Measurements from ENCODE around the gene CYBA. TPM values are rescaled to one million over a fixed set of nuclear protein-coding genes. Genes with fewer than 3 reads are reported as not detected.

The CYBA gene
- total and polyA plus RNA-seq, 9 of the 15 experiments (the other 6 are each of a cell fraction or from before 2014, with no cell fraction given) = 0.34 to 683 (median 93.0) TPM

GRCh38 chr16:88628512-88628974, 22.3 kb downstream of the CYBA start (continued):
- TF ChIP-seq ARID4B (CRISPR knock-in tag; IDR thresholded peaks at IDR 0.05) (0 out of 2 replicates have a peak, but pooled peaks have one; percentile 48), ZNF511 (CRISPR knock-in tag; IDR thresholded peaks at IDR 0.05) (0 out of 2 replicates have a peak, but pooled peaks have one; percentile 45), ZNF134 (CRISPR knock-in tag; conservative IDR thresholded peaks at IDR 0.05) (no peak), IRF2 (CRISPR knock-in tag; IDR thresholded peaks at IDR 0.05) (no peak), MYC (IDR thresholded peaks at IDR 0.05; ENCODE audit: low read depth, low read length) (peak; percentile 59), MYC (CRISPR knock-in tag; IDR thresholded peaks at IDR 0.05; ENCODE audit: borderline replicate concordance, low read depth) (no peak), CREB3 (tag; conservative IDR thresholded peaks at IDR 0.05; ENCODE audit: low read depth) (no peak), SPI1 (IDR thresholded peaks at IDR 0.05; ENCODE audit: borderline replicate concordance, low read depth, low read length) (peak; percentile 45; the same call in 1 of the 2 replicates), PKNOX1 (IDR thresholded peaks at IDR 0.05) (peak; percentile 23; the same call in 1 of the 2 replicates), FOXJ2 (tag; IDR thresholded peaks at IDR 0.05) (no peak), ZNF764 (CRISPR knock-in tag; IDR thresholded peaks at IDR 0.05; ENCODE audit: low read depth) (no peak), KAT2B (IDR thresholded peaks at IDR 0.05; ENCODE audit: low read depth, low read length) (peak; percentile 40), ERF (CRISPR knock-in tag; IDR thresholded peaks at IDR 0.05) (no peak), FOXK2 (conservative IDR thresholded peaks at IDR 0.05 in 1 of 2, IDR thresholded peaks at IDR 0.05 in 1 of 2; ENCODE audit: low read depth in 2 of 2) (no peak; a peak in 1 of 4 replicates), CBFA2T2 (conservative IDR thresholded peaks at IDR 0.05) (no peak), SOX6 (IDR thresholded peaks at IDR 0.05) (peak; percentile 44; the same call in 1 of the 2 replicates), XRCC4 (IDR thresholded peaks at IDR 0.05; ENCODE audit: extremely low read depth, insufficient read depth, insufficient read length) (no peak), GABPA (tag; conservative IDR thresholded peaks at IDR 0.05; ENCODE audit: low read depth) (peak; percentile 64), DNMT1 (IDR thresholded peaks at IDR 0.05) (no peak), NFE2L1 (tag; IDR thresholded peaks at IDR 0.05; ENCODE audit: borderline replicate concordance, low read depth) (no peak), RBM39 (optimal IDR thresholded peaks at IDR 0.05; ENCODE audit: low read depth, low read length) (no peak), RCOR1 (IDR thresholded peaks at IDR 0.05; ENCODE audit: borderline replicate concordance in 1 of 2, low read depth in 2 of 2, low read length in 2 of 2) (peak; percentile 46 to 97; a peak in 3 of 4 replicates)
